ENCODE data around the gene OR10W1. TPM values are rescaled to one million over a fixed set of nuclear protein-coding genes. Genes with fewer than 3 reads are reported as not detected.

Gene OR10W1
- total RNA-seq, 1 donor from 2014 or later = not detected

GRCh38 chr11:58286249-58286648, 18.2 kb upstream of the OR10W1 start:
- no peak for DNase-seq
- H3K9me3 ChIP-seq = no peaks in the 10 kb centered on the region
- H3K36me3 ChIP-seq = no peaks in the 10 kb centered on the region
- no peaks in the 10 kb centered on the region for H3K27me3 ChIP-seq (ENCODE audit: low read depth)
- TF ChIP-seq, protein P1, sequence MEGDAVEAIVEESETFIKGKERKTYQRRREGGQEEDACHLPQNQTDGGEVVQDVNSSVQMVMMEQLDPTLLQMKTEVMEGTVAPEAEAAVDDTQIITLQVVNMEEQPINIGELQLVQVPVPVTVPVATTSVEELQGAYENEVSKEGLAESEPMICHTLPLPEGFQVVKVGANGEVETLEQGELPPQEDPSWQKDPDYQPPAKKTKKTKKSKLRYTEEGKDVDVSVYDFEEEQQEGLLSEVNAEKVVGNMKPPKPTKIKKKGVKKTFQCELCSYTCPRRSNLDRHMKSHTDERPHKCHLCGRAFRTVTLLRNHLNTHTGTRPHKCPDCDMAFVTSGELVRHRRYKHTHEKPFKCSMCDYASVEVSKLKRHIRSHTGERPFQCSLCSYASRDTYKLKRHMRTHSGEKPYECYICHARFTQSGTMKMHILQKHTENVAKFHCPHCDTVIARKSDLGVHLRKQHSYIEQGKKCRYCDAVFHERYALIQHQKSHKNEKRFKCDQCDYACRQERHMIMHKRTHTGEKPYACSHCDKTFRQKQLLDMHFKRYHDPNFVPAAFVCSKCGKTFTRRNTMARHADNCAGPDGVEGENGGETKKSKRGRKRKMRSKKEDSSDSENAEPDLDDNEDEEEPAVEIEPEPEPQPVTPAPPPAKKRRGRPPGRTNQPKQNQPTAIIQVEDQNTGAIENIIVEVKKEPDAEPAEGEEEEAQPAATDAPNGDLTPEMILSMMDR (IDR thresholded peaks at IDR 0.05) = peak; percentile 43
- H3K4me3 ChIP-seq = no peak overlapping the region
- intact Hi-C loops (cut with DNase I) = no loop called here
- H3K27ac ChIP-seq = no peak overlapping the region
- peak in 1 of 2 donors; percentile 51 for ATAC-seq
- no peaks in the 10 kb centered on the region for H3K4me1 ChIP-seq

- Histone ChIP-seq H3K27me3 (ENCODE audit: low read depth) (no peaks in the 10 kb centered on the region), H3K4me3 (no peak overlapping the region), H3K9me3 (no peaks in the 10 kb centered on the region), H3K4me1 (no peaks in the 10 kb centered on the region), H3K27ac (no peak overlapping the region), H3K36me3 (no peaks in the 10 kb centered on the region)
- ATAC-seq (no peak), DNase-seq (no peak)
- intact Hi-C loops (cut with DNase I) = no loop called here
- TF ChIP-seq, protein P1 (IDR thresholded peaks at IDR 0.05) = no peak
Observed at GRCh38 chr11:58285483-58286040, 17.5 kb upstream of the OR10W1 start.

- TF ChIP-seq, protein P1 (IDR thresholded peaks at IDR 0.05) = no peak
- Histone ChIP-seq H3K27me3 (ENCODE audit: low read depth) (no peaks in the 10 kb centered on the region), H3K4me3 (no peak overlapping the region), H3K9me3 (no peaks in the 10 kb centered on the region), H3K36me3 (no peaks in the 10 kb centered on the region), H3K4me1 (no peaks in the 10 kb centered on the region), H3K27ac (no peak overlapping the region)
- ATAC-seq (no peak), DNase-seq (no peak)
- intact Hi-C loops (cut with DNase I) = no loop called here
Observed at GRCh38 chr11:58276151-58276550, 8.1 kb upstream of the OR10W1 start.

GRCh38 chr11:58275002-58275401, 6.9 kb upstream of the OR10W1 start:
- ATAC-seq = no peak
- no peaks in the 10 kb centered on the region for H3K9me3 ChIP-seq
- no peaks in the 10 kb centered on the region for H3K27me3 ChIP-seq (ENCODE audit: low read depth)
- intact Hi-C loops (cut with DNase I) = no loop called here
- no peak overlapping the region for H3K4me3 ChIP-seq
- no peak overlapping the region for H3K27ac ChIP-seq
- H3K4me1 ChIP-seq = no peaks in the 10 kb centered on the region
- no peak for DNase-seq
- TF ChIP-seq, protein P1 (IDR thresholded peaks at IDR 0.05) = no peak
- H3K36me3 ChIP-seq = no peaks in the 10 kb centered on the region

GRCh38 chr11:58259983-58260382, 8.1 kb downstream of the OR10W1 start:
- Histone ChIP-seq H3K27ac (no peak overlapping the region), H3K4me3 (no peak overlapping the region), H3K36me3 (no peaks in the 10 kb centered on the region), H3K27me3 (ENCODE audit: low read depth) (no peaks in the 10 kb centered on the region), H3K4me1 (no peaks in the 10 kb centered on the region), H3K9me3 (no peaks in the 10 kb centered on the region)
- intact Hi-C loops (cut with DNase I) = no loop called here
- TF ChIP-seq, protein P1 (IDR thresholded peaks at IDR 0.05) = no peak
- no peak for DNase-seq
- ATAC-seq = no peak
